Epithelial cell of proximal tubule (primary cell): Measurements from ENCODE around the gene PBX1. TPM values are rescaled to one million over a fixed set of nuclear protein-coding genes. Genes with fewer than 3 reads are reported as not detected.

Experiments
- DNase-seq: peaks from one replicate; pipeline ENCODE4 v3.0.0-alpha.2; 2011; ENCODE audit warnings: low read depth
- H3K4me3 ChIP-seq: 2 replicates; pipeline ENCODE4 v1.5.1; 2011; ENCODE audit warnings: low read depth, mild to moderate bottlenecking, low read length
- total RNA-seq: library from RNA; depleted of rRNA; stranded (reverse); fragments of >200 nt; gene quantifications from 2 replicates; pipeline ENCODE4 v1.2.3, GENCODE V29; 2015
- TF ChIP-seq, protein P1 (sequence below): conservative IDR thresholded peaks from 2 replicates; pipeline ENCODE4 v1.5.1; 2012; ENCODE audit warnings: low read depth, mild to moderate bottlenecking, low read length

Gene PBX1
- total RNA-seq, 1 donor from 2014 or later = 3.0 TPM

- DNase-seq = no peak
- no peak overlapping the region for H3K4me3 ChIP-seq
Measured at GRCh38 chr1:164759144-164759920, 200.3 kb downstream of the PBX1 start.

GRCh38 chr1:164759979-164760469 lies 201.0 kb downstream of the PBX1 start:
- TF ChIP-seq, protein P1, sequence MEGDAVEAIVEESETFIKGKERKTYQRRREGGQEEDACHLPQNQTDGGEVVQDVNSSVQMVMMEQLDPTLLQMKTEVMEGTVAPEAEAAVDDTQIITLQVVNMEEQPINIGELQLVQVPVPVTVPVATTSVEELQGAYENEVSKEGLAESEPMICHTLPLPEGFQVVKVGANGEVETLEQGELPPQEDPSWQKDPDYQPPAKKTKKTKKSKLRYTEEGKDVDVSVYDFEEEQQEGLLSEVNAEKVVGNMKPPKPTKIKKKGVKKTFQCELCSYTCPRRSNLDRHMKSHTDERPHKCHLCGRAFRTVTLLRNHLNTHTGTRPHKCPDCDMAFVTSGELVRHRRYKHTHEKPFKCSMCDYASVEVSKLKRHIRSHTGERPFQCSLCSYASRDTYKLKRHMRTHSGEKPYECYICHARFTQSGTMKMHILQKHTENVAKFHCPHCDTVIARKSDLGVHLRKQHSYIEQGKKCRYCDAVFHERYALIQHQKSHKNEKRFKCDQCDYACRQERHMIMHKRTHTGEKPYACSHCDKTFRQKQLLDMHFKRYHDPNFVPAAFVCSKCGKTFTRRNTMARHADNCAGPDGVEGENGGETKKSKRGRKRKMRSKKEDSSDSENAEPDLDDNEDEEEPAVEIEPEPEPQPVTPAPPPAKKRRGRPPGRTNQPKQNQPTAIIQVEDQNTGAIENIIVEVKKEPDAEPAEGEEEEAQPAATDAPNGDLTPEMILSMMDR = no peak
- no peak overlapping the region for H3K4me3 ChIP-seq
- DNase-seq = no peak

More at GRCh38 chr1:164759144-164759920, 200.3 kb downstream of the PBX1 start:
- TF ChIP-seq, protein P1 = no peak

DNA sequence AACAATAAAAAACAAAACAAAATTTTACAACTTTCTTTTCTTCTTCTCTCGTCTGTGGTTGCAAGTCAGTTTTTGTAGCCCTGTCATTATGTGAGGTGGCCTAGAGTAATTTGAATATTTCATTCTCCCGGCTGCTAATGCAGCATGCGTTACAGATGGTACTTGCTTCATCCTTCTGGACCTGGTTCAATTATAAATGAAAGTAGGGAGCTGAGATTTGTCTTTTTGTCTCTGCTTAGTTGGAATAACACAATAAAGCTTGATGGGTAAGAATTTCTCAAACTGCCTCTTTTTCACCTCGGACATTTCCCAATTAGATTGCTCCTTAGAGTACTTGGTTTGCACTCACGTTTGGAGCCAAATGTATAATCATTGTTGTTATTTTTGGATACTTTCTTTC lies 201.6 kb downstream of the PBX1 start:
- no peak for DNase-seq
- no peak overlapping the region for H3K4me3 ChIP-seq
- TF ChIP-seq, protein P1 = no peak

DNA sequence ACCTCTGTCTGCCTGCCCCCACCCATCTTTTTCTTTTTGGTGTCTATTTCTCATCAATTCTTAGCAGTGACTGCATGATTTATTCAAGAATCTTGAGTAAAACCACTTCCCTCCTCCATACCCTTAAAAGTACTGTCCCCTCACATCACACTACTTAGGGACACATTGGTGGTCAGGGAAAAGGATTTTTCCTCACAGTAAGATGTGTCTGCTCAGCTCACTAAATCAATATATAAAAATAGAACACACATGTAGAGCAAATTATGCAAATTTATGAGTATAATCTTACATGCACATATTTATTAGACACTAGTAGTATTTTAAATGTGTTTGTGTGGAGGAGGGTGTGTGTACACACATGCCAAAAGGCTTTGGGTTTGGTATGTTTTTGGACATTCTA lies 202.0 kb downstream of the PBX1 start:
- no peak overlapping the region for H3K4me3 ChIP-seq
- no peak for DNase-seq
- TF ChIP-seq, protein P1 = no peak

- no peak overlapping the region for H3K4me3 ChIP-seq
- DNase-seq = no peak
- TF ChIP-seq, protein P1 = no peak
Measured at GRCh38 chr1:164763098-164763497, 204.1 kb downstream of the PBX1 start.

DNA sequence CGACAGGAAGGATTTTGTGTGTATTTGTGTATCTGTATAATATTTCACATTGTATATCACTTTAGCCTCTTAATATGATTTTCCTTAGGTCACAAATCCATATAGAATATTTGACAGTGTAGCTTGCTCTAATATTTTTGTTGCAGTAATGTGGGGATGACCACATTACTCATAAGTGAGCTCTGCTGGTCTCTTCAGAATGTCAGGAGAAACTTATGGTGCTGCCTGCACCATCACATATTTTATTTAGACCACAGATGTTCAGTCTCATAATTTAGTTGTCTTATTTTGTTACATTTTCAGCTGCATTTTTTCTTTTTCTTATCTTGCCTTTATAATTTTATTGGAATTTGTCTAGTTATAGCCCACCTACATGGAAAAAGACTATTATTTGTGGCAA lies 205.3 kb downstream of the PBX1 start:
- TF ChIP-seq, protein P1 = no peak
- H3K4me3 ChIP-seq = no peak overlapping the region
- DNase-seq = no peak

- peak; percentile 79 for DNase-seq
- H3K4me3 ChIP-seq = no peak overlapping the region
- TF ChIP-seq, protein P1 = no peak
Measured at GRCh38 chr1:164765557-164765956, 206.6 kb downstream of the PBX1 start.
